LNCaP clone FGC (cell line): ENCODE data around the gene CRABP1.

Source experiments
- DNase-seq: peaks from one replicate; pipeline ENCODE4 v3.0.0-alpha.2; 2011; ENCODE audit warnings: low read depth
- H3K4me3 ChIP-seq: 2 replicates; pipeline ENCODE4 v1.5.1; 2011; ENCODE audit warnings: mild to moderate bottlenecking, low read depth, low read length, control low read depth
- CTCF ChIP-seq: IDR thresholded peaks from 2 replicates; pipeline ENCODE4 v1.5.1; 2012; ENCODE audit warnings: mild to moderate bottlenecking; ENCODE audit not compliant: control insufficient read depth, insufficient read depth; ENCODE audit errors: extremely low read depth

The CRABP1 gene

DNA sequence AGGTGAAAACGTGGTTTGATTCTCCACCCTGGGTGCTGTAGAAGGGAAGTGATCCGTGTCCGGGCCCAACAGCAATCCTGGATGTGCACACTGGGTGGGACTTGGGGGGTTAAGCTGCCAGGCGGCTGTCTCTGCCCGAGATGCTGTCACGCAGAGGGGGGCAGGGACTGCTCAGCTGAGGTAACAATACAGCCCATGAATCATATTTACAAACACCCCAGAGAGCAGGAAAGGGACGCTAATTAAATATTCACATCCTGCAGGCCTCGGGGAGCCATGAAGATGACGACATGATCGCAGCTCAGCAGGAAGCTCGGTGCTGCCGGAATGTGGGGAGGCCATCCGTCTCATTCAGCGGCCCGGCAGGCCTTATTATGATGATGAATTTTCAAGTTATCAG is 17.9 kb upstream of the CRABP1 start:
- no peak overlapping the region for H3K4me3 ChIP-seq
- TF ChIP-seq CTCF: no peak
- no peak for DNase-seq

GRCh38 chr15:78322724-78323521 is 17.2 kb upstream of the CRABP1 start:
- no peak for TF ChIP-seq CTCF
- no peak for DNase-seq
- no peak overlapping the region for H3K4me3 ChIP-seq

- no peak overlapping the region for H3K4me3 ChIP-seq
- no peak for TF ChIP-seq CTCF
- DNase-seq: no peak
Observed at GRCh38 chr15:78323693-78324092, 16.5 kb upstream of the CRABP1 start.

DNA sequence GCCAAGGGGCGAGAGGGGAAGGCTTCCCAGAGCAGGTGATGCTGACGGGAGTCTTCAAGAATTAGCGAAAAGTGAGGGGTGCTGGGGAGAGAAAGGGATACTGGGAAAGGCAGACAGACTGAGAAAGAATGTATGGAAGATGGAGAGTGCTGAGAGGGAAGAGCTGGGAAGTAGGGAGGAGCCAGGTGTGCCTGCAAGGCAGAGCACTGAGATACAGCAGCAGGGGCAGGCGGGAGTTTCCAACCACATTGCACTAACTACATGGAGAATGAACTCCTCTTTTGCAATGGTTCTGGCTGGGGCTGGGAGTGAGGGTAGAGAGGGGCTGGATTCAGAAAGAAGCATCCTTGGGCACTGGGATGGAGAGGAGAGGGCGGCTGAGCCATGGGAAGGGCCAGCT is 16.0 kb upstream of the CRABP1 start:
- no peak overlapping the region for H3K4me3 ChIP-seq
- TF ChIP-seq CTCF: no peak
- DNase-seq: no peak

DNA sequence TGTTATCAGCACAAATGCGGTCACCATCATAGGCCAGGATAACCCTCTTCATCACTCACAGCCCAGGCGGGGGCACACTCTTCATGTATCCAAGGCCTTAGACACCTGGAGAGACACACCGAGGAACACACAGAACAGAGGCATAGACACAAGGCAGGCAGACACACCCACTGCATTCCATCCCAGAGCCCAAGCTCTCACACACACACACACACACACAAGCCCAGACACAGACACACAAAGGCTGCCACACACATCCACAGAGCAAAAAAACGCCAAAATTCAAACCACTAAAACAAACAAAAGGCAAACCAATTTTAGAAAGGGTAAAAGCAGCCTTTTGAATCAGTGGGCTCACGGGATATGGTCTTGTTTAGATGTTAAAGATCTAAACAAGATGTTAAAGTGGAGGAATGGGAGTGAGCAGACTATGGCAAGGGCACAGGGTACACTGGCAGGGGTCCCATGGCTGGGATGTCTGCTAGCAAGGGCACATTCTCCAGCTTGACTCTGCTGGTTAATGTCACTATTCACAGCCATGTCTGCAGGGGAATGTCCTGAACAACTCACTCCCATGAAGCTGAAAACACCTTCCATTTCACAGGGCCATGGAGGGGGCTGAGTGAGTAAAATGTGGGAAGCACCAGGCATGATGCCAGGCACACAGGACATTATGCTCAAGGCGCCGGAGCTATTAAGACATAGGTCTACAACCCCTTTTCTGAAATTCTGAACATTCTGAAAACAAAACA is 14.9 kb upstream of the CRABP1 start:
- H3K4me3 ChIP-seq: no peak overlapping the region
- no peak for DNase-seq
- no peak for TF ChIP-seq CTCF

- TF ChIP-seq CTCF: no peak
- H3K4me3 ChIP-seq: no peak overlapping the region
- DNase-seq: no peak
Observed at GRCh38 chr15:78327466-78327865, 12.7 kb upstream of the CRABP1 start.
